Epithelial cell of proximal tubule (primary cell): ENCODE measurements around the gene KLHL40. TPM values are rescaled to one million over a fixed set of nuclear protein-coding genes. Genes with fewer than 3 reads are reported as not detected.
"Not testable (repeated sequence)": the region's sequence is repeated elsewhere in the genome, so short reads cannot be mapped to it uniquely, and the experiment has no call there.

Experiments
- DNase-seq: peaks from one replicate; pipeline ENCODE4 v3.0.0-alpha.2; 2011; ENCODE audit warnings: low read depth
- H3K4me3 ChIP-seq: 2 replicates; pipeline ENCODE4 v1.5.1; 2011; ENCODE audit warnings: low read depth, mild to moderate bottlenecking, low read length
- CTCF ChIP-seq: conservative IDR thresholded peaks from 2 replicates; pipeline ENCODE4 v1.5.1; 2012; ENCODE audit warnings: low read depth, mild to moderate bottlenecking, low read length
- total RNA-seq: library from RNA; depleted of rRNA; stranded (reverse); fragments of >200 nt; gene quantifications from 2 replicates; pipeline ENCODE4 v1.2.3, GENCODE V29; 2015

KLHL40 gene
- total RNA-seq, 1 donor from 2014 or later = not detected

- no peak for DNase-seq
- no peak overlapping the region for H3K4me3 ChIP-seq
- TF ChIP-seq CTCF = no peak
Observed at GRCh38 chr3:42720126-42720525, 34.8 kb downstream of the KLHL40 start.

- H3K4me3 ChIP-seq = no peak overlapping the region
- no peak for TF ChIP-seq CTCF
- DNase-seq = no peak
Observed at GRCh38 chr3:42721690-42722089, 36.4 kb downstream of the KLHL40 start.

GRCh38 chr3:42722442-42722841 lies 37.1 kb downstream of the KLHL40 start:
- not testable (repeated sequence) for H3K4me3 ChIP-seq, DNase-seq

GRCh38 chr3:42723219-42723618 lies 37.9 kb downstream of the KLHL40 start:
- no peak overlapping the region for H3K4me3 ChIP-seq
- no peak for TF ChIP-seq CTCF
- no peak for DNase-seq

GRCh38 chr3:42725454-42725853 lies 40.1 kb downstream of the KLHL40 start:
- no peak for TF ChIP-seq CTCF
- no peak for DNase-seq

GRCh38 chr3:42728056-42728455 lies 42.7 kb downstream of the KLHL40 start:
- H3K4me3 ChIP-seq = no peak overlapping the region
- no peak for TF ChIP-seq CTCF
- DNase-seq = no peak

More at GRCh38 chr3:42725454-42725853, 40.1 kb downstream of the KLHL40 start:
- no peak overlapping the region for H3K4me3 ChIP-seq

GRCh38 chr3:42728668-42729364 lies 43.5 kb downstream of the KLHL40 start:
- no peak overlapping the region for H3K4me3 ChIP-seq
- no peak for DNase-seq
- no peak for TF ChIP-seq CTCF
